Lower leg skin (tissue), 3 donors: ENCODE data around the gene ADGRL3.

Source experiments
- CTCF ChIP-seq, 3 donors: fragments of 450-650 bp; IDR thresholded peaks; one replicate each; pipeline ENCODE4 v1.5.1; 2016; ENCODE audit warnings: antibody characterized with exemption in 3 of 3, mild to moderate bottlenecking in 3 of 3, moderate library complexity in 2 of 3
- POLR2A ChIP-seq, 2 donors: fragments of 450-650 bp; IDR thresholded peaks; one replicate each; pipeline ENCODE4 v1.6.1; 2016 to 2017; ENCODE audit warnings: antibody characterized with exemption in 2 of 2, mild to moderate bottlenecking in 1 of 2, moderate library complexity in 1 of 2

GRCh38 chr4:61996943-61997342 is 796.8 kb downstream of the ADGRL3 start:
- no peak for TF ChIP-seq CTCF (IDR thresholded peaks at IDR 0.05)
- no peak for TF ChIP-seq POLR2A (IDR thresholded peaks at IDR 0.05)
